H1 (cell line): ENCODE data around the gene AKAP12. TPM values are rescaled to one million over a fixed set of nuclear protein-coding genes. Genes with fewer than 3 reads are reported as not detected.

Experiments used
- ATF2 ChIP-seq: IDR thresholded peaks from 2 replicates; pipeline ENCODE4 v1.6.1; 2012; ENCODE audit warnings: low read length, inconsistent platforms
- JUND ChIP-seq: IDR thresholded peaks from 2 replicates; pipeline ENCODE4 v1.6.1; 2011; ENCODE audit warnings: mild to moderate bottlenecking, improper control_type of control experiment, low read length
- SP4 ChIP-seq: IDR thresholded peaks from 2 replicates; pipeline ENCODE4 v1.6.1; 2012; ENCODE audit warnings: low read length, inconsistent platforms
- polyA plus RNA-seq, 7 experiments: library from polyadenylated mRNA; depleted of rRNA in 3 of 7; stranded (reverse) in 5 of 7; unstranded in 2 of 7; fragments of >200 nt in 5 of 7; fragments of 200-250 nt in 2 of 7; gene quantifications; 1 replicate in 5 of 7; 2 replicates in 1 of 7; 4 replicates in 1 of 7; pipeline versions ENCODE4 v1.2.1 to v1.2.3, GENCODE V29; 2011 to 2013; ENCODE audit warnings: missing spikeins in 2 of 7, mixed read lengths in 2 of 7
- total RNA-seq: library from RNA; stranded (reverse); fragmentation: NEBNext Ultra II Directional; extraction: Animal tissue kit (Norgen Biotek cat#: 25700); gene quantifications from 2 replicates; pipeline ENCODE4 v1.2.1, GENCODE V29; 2021

The AKAP12 gene
- total and polyA plus RNA-seq, 2 of the 8 experiments (the other 6 are each of a cell fraction or from before 2014, with no cell fraction given): 14.6 to 79.2 TPM

GRCh38 chr6:151191527-151191926 lies 48.2 kb upstream of the AKAP12 start (continued):
- no peak for TF ChIP-seq ATF2
- no peak for TF ChIP-seq JUND
- no peak for TF ChIP-seq SP4
- TF ChIP-seq, all 59 proteins: peak for 0
